ENCODE results near the gene PSTPIP2.
A peak's percentile ranks its signal among the peaks of the same experiment; 100 is the strongest.
"Not testable (repeated sequence)": the region's sequence is repeated elsewhere in the genome, so short reads cannot be mapped to it uniquely, and the experiment has no call there.

Gene PSTPIP2

GRCh38 chr18:46071653-46072375, at the start of gene PSTPIP2:
PSTPIP2 (minus strand) TSS chr18:46072260; CDS start chr18:46072188, 72 bp downstream.
- peak; percentile 69 for DNase-seq

- DNase-seq = no peak
These were observed 41.7 kb upstream of the PSTPIP2 start for GRCh38 chr18:46113751-46114150.

GRCh38 chr18:46110406-46110805, 38.3 kb upstream of the PSTPIP2 start:
- DNase-seq = no peak

- DNase-seq = no peak
These were observed 37.3 kb upstream of the PSTPIP2 start for GRCh38 chr18:46109386-46109785.

- peak; percentile 80 for DNase-seq
These were observed 32.3 kb upstream of the PSTPIP2 start, which contains the start of gene HAUS1 for GRCh38 chr18:46104128-46104911. HAUS1 (plus strand) TSS chr18:46104385; CDS start chr18:46104412, 27 bp downstream.

- no peak for DNase-seq
These were observed 27.4 kb upstream of the PSTPIP2 start for GRCh38 chr18:46099463-46099862.

GRCh38 chr18:46098616-46098933, 26.5 kb upstream of the PSTPIP2 start:
- no peak for DNase-seq

- peak; percentile 84 for DNase-seq
These were observed 25.9 kb upstream of the PSTPIP2 start, which contains the start of gene ATP5F1A for GRCh38 chr18:46097801-46098615. ATP5F1A (minus strand) TSS chr18:46098296; CDS start chr18:46098231, 65 bp downstream.

GRCh38 chr18:46097431-46097800, 25.4 kb upstream of the PSTPIP2 start:
- DNase-seq = peak; percentile 40

- peak; percentile 16 for DNase-seq
These were observed 24.7 kb upstream of the PSTPIP2 start for GRCh38 chr18:46096651-46097300.

- DNase-seq = no peak
These were observed 23.5 kb upstream of the PSTPIP2 start for GRCh38 chr18:46095532-46095931.

- not testable (repeated sequence) for DNase-seq
These were observed 16.4 kb upstream of the PSTPIP2 start for GRCh38 chr18:46088501-46088900.

- no peak for DNase-seq
These were observed 12.4 kb upstream of the PSTPIP2 start for GRCh38 chr18:46084431-46084830.

GRCh38 chr18:46080156-46080555, 8.1 kb upstream of the PSTPIP2 start:
- DNase-seq = no peak

- no peak for DNase-seq
These were observed 7.3 kb upstream of the PSTPIP2 start for GRCh38 chr18:46079336-46079735.

GRCh38 chr18:46073474-46074331, 1.6 kb upstream of the PSTPIP2 start:
- DNase-seq = peak; percentile 84

GRCh38 chr18:46072959-46073358, 899 bp upstream of the PSTPIP2 start:
- DNase-seq = no peak

GRCh38 chr18:46072376-46072867, 362 bp upstream of the PSTPIP2 start:
- no peak for DNase-seq

GRCh38 chr18:46070815-46071652, 1.0 kb downstream of the PSTPIP2 start:
- DNase-seq = no peak

GRCh38 chr18:46070232-46070631, 1.8 kb downstream of the PSTPIP2 start:
- no peak for DNase-seq

- no peak for DNase-seq
These were observed 2.5 kb downstream of the PSTPIP2 start for GRCh38 chr18:46069524-46069923.

Measured in CD4-positive, alpha-beta T cell treated with Interleukin-17A for 1 hour (primary cell).